C4-2B (cell line): Measurements from ENCODE around the gene POLR3A.

ENCODE experiments used
- CTCF ChIP-seq: fragments of 450-650 bp; conservative IDR thresholded peaks from 2 replicates; pipeline ENCODE4 v1.5.1; 2017; ENCODE audit warnings: mild to moderate bottlenecking
- ZFX ChIP-seq: fragments of 450-650 bp; IDR thresholded peaks from 2 replicates; pipeline ENCODE4 v1.6.1; 2017

- no peak; the same call in 1 of the 2 replicates for TF ChIP-seq CTCF
- peak; percentile 69 for TF ChIP-seq ZFX
Observed at GRCh38 chr10:77925795-77926565, 103.3 kb downstream of the POLR3A start.
